ENCODE data around the gene IFNA10.

DNA sequence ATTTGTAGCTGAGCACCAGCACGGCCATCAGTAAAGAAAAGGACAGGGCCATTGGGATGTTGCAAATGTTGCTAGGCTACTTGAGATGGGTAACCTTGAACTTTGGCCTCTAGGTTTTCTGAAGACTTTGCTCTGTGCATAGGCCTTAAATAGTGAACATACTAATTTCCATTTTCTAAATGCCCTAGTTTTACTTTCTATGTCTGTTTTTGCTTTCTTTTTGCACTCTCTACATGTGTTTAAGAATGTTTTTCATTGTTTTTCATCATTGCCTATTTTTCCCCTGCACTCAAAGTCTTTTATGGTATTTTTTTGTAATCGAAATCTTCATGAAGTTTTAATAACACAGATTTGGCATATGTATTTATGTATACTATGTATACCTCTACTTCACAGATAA lies 21.2 kb upstream of the IFNA10 start, which contains the start of gene IFNA17:
- TF ChIP-seq POLR2A (IDR thresholded peaks at IDR 0.05; ENCODE audit: low read depth, low read length) (no peak), TAF1 (IDR thresholded peaks at IDR 0.05; ENCODE audit: low read depth, low read length) (no peak), POLR2AphosphoS5 (IDR thresholded peaks at IDR 0.05; ENCODE audit: low read depth, low read length) (no peak)

Data from GM12891 (cell line).